HG03159 (cell line): ENCODE results near the gene TPO.
"Not testable (repeated sequence)": the region's sequence is repeated elsewhere in the genome, so short reads cannot be mapped to it uniquely, and the experiment has no call there.

ENCODE experiments used
- ATAC-seq: cut with Tn5 transposase; IDR thresholded peaks from one replicate; pipeline ENCODE4 v1.9.1; 2021; ENCODE audit warnings: mild to moderate bottlenecking, moderate library complexity; ENCODE audit not compliant: unreplicated experiment

Gene TPO

DNA sequence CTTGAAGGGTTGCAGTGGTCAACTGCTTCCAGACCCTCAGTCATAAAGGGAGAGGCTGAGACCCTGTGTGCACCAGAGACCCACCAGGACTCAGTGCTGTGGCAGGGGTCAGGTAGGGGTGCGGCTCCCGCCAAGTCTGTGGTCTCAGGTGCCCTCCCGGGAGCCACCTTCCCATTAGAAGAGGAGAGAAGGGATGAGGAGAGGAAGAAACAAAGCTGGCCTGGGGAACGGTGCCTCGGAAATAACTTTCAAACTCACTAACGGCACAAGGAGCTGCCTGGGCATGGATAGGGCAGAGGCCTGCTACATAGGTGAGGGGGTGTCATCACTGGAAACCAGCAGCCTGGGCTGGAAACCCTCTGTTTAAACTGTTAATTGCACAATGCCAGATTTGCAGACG lies 84.9 kb downstream of the TPO start:
- no peak for ATAC-seq

DNA sequence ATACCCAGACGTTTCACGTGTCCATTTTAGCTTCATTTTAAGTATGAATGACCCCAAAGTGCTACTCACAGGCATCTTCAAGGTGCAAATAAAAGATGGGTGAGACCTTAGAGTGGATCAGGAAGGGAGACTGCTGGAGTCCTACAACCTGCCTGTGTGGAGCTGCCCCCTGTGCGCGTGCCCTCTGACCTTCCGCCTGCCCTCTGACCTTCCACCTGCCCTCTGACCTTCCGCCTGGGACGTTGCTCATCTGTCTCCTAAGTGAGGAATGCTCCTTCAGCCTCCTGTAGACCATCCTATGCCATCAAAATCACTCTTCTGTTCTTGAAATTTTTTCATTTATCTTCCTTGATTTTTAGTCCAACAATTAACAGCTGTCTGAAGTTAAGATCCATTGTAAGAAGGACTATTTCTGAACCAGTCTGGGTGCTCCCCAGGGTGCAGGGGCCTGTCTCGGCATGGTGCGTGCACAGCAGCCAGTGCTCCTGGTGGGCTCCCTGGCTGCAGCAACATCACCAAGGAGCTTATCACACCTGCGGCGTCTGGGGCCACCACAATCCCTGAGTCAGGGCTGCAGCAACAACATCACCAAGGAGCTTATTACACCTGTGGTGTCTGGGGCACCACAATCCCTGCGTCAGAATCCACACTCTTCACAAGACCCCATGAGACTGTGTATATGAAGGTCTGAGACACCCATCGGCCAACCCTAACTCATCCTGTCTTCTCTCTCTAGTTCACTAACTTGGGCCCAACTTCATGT lies 86.0 kb downstream of the TPO start:
- no peak for ATAC-seq

DNA sequence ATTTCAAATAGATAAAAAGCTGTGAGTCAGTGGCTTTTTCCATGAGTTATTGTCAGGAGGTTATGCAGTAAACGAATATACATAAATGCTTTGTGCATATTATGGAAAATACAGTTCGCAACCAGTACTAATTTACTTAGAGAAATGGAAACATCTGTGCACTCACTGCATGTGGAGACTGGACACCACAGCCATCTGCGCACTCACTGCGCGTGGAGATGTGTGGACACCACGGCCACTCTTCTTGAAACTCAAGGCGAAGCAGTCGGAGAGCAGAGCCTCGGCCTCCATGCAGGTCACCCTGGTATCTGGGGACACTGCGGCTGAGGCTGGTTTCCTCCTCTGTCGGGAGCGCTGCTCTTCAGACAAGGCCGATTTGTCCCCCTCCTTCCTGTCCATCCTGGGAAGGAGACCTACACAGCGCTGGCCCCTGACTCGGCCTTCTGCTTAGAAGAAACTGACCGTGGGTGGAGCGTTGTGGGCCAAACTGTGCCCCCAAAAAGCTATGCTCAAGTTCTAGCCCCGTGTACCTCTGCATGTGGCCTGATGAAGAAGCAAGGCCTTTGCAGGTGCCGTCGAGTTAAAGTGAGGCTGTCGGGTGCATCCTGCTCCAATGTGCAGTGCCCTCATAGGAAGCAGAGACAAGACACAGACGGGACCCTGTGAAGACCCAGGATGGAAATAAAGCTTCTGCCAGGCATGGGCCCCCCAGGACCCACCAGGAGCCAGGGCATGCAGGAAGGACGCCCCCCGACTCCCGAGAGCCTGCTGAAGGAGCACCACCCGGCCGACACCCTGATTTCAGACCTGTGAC lies 88.0 kb downstream of the TPO start:
- no peak for ATAC-seq

DNA sequence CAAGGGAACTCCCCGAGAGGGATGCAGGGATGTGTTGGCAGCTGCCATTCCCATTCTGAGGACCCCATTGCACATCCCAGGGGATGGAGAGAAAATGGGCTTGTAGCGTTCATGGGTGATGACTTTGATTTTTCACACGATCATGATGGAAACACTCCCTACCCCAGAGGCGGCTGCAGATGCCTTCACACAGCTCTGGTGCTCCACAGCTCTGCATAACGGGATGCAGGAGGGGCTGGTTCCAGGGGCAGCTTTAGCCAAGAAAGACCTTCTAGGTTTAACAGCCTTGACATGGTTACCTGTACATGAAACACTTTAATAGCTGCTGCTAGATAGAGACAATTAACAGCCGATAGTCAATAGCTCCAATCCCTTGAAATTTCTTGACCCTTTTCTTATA lies 88.7 kb downstream of the TPO start:
- ATAC-seq, result no peak

DNA sequence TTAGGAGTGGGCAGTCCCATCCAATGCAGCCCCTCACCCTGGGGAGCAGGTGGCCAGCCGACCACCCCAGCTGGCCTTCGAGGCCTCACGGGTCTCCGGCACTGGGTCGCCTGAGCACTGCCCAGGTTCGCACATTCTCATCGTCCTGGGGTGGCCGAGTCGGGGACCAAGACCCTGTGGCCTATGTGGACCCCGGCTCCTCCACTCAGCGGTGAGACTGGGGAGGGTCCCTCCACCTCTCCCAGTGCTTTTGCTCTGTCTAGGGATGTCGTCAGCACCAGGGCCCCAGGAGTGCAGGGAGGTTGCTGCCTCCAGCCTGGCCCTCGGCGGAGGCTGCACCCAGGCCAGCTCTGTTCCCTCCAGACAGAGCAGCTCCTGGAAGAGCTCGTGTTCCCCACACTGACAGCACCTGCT lies 89.6 kb downstream of the TPO start:
- ATAC-seq, result no peak

DNA sequence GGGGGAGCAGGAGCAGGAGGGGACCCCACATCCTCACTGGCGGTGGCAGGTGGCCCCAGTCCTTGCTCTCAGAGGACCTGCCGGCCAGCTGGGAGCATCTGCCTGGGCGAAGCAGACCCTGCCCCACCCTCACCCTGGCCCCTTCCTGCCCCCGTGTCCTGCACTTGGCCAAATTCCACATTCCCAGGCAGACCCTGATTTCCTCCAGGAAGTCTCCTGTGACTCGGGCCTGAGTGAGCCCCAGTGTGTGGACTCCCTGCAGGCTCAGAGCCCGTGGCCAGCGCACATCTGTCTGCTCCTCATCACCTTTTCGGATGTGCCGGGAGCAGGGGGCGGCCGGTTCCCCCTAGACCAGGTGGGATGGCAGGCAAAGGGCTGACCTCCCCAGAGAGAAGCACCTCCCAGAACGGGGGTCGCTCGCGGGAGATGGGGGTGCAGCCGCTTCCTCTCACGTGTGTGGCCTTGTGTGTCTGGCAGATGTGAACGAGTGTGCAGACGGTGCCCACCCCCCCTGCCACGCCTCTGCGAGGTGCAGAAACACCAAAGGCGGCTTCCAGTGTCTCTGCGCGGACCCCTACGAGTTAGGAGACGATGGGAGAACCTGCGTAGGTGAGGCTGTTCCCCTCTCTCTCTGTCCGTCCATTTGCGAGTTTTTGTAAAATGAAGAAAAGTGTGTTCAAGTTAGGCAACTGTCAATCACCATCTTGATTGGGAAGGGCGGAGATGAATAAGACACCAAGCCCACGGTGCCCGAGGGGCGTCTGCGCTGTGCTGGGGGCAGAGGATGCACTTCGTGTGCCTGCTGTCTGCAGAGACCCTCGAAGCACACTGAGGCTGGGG lies 90.4 kb downstream of the TPO start:
- ATAC-seq, result no peak

DNA sequence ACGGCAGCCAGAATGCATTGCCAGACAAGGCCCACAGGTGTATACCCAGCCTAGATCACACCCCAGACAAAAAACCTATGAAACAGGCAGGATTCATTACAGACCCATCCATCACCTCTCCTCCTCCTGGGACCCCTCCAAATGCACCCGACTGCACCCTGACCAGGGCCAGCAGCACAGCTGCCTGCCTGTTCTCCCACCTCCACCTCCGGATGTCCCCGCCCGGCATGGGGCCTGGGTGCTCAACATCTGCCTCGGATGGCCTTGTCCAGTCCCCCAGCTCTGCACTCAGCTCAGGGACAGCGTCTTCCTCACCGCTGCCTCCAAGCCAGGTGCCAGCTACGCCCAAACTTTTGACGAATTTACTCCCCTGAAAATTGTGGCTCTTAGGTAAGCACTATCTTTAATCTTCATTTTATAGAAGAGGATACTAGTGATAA lies 91.1 kb downstream of the TPO start:
- ATAC-seq, result no peak

DNA sequence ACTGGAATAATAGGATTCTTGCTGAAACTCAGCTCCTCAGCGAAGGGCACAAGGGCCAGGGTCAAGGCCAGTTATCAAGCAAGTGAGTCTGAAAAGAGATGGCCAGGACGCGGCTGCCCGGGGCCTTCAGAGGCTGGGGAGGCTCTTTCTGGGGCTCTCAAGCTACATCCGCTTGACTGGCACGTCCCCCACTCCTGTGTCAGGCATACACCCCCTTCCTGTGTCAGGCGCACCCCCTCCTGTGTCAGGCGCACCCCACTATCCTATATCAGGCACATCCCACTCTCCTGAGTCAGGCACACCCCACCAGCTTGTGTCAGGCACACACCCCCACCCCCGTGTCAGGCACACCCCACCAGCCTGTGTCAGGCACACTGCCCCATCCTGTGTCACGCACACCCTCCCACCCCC lies 91.8 kb downstream of the TPO start:
- no peak for ATAC-seq

DNA sequence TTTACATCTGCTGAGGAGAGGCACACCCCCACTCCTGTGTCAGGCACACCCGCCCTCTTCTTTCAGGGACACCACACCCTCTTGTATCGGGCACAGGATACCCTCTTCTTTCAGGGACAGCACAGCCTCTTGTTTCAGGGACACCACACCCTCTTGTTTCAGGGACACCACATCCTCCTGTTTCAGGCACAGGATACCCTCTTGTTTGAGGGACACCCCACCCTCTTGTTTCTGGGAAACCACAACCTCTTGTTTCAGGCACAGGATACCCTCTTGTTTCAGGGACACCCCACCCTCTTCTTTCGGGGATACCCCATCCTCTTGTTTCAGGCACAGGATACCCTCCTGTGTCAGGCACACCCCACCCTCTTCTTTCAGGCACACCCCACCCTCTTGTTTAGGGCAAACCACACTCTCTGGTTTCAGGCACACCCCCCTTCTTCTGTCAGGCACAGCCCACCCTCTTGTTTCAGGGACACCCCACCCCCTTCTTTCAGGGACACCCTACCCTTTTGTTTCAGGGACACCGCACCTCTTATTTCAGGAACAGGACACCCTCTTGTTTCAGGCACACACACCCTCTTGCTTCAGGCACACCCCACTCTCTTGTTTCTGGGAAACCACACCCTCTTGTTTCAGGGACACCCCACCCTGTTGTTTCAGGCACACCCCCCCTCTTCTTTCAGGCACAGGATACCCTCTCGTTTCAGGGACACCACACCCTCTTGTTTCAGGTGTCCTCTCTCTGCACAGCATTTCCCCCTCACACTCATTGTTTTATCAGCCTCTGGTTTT lies 96.2 kb downstream of the TPO start:
- no peak for ATAC-seq

DNA sequence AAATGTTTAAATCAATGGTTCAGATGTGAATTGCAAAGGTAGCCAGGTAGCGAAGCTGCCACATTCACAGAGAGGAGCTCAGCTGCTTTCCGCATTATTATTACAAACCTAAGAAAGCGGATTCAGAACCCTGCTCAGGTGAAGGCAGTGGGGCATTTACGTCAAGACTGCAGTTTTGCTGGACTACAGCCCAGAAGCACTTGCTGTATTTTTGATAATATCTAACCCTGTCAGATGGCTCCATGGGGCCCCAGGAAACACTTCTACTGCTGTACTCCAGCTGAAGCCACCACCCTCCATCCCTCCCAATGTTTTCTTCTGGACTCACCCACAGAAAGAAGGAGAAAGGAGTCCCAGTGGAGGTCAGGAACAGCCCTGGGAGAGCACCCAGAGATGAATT lies 96.9 kb downstream of the TPO start:
- no peak for ATAC-seq

DNA sequence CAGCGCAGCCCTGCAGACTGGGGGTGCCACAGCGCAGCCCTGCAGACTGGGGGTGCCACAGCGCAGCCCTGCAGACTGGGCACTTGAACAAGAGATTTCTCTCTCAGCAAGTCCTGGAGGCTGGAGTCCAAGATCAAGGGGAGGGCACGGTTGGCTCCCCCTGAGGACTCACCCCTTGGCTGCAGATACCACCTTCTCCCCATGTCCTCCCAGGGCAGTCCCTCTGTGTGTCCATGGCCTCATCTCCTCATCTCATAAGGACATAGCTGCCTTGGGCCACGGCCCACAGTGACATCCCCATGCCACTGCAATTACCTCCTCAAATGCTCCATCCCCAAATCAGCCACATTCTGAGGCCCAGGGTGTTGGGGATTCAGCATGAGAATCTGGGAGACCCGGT lies 98.2 kb downstream of the TPO start:
- ATAC-seq, result no peak

DNA sequence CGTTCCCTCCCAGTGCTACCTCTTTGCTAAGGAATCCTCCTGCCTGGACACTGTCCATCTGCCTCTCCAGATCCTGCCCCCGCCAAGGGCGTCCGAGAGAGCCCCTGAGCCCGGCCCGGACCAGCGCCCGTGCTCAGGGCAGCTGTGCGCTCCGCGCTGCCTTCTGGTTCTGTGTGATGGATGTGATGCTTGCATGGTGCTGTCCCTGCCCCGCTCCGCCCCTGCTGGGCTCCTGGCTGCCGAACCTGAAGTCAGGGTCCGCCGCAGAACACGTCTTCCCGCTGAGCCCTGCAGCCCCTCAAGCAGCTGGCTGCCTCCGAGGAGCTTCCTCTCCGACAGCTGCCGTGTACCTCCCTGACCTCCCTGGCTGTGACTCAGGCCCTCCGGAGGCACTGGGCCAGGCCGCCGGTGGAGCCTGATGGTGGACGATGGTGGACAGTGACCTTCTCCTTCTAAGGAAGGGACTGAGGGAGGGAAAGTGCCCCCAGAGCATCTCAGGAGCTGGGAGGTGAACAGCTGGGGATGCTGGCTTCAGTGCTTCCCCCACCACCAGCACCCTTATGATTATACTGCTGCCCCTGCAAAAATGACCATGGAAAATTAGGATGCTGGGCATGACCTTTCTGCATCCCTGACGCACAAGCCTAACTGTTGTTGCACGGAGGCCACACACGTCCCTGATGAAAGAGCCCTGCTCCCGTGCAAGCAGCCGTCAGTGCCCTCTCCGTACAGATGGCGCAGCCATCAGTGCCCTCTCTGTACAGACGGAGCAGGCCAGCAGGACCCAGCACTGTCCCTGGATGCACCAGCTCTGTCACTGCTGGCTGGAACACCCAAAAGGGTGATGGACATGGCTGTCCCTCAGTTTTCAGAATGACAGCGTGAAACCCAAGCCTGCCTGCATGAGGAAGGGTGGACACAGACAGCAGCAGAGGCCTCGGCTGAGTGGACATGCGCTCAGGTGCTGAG lies 99.3 kb downstream of the TPO start:
- no peak for ATAC-seq

DNA sequence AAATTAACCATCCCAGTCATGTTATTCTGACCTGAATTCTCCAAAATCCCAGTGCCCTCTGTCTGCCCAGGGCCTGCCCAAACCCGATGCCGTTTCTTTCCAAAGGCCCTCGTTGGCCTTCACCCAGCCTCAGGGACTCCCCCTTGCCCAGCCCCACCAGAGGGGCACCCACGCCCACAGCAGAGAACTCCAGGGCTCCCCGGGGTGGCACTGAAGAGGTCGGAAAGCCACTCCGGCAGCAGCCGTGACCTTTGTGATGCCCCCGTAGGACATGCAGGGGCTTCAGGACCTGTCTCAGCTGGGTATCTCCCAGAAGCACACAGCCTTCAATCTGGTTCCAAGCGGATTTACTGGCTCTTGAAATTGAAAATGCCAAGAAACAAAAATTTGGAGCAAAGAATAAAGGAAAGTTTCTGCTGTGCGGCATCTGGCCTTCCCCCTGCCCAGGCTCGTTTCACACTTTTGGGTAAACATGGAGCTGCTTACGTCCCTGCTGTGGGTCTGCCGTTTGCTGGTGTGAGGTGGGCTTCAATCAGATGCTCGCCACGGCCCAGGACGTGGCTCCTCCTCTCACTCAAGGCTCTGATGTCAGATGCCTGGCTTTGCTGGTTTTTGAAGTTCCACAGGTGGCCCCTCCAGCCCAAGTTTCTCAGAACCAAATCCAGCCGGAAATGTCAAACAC lies 101.3 kb downstream of the TPO start:
- ATAC-seq, result no peak

DNA sequence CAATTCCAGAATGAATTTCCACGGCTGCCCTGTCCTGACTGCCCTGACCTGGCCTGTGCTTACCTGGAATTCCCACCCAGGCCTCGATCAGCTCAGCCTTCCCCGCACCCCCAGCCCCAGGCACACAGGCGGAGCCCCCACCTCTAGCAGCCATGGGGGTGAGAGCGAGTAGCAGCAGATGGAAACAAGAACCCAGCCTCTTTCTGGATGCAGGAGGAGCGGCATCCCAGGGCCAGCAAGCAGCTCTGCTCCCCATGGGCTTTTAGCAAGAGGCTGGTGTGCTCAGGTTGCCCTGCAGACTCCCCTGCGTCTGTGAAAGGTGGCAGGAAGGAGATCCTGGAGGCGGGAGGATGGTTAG lies 101.8 kb downstream of the TPO start:
- ATAC-seq, result no peak

DNA sequence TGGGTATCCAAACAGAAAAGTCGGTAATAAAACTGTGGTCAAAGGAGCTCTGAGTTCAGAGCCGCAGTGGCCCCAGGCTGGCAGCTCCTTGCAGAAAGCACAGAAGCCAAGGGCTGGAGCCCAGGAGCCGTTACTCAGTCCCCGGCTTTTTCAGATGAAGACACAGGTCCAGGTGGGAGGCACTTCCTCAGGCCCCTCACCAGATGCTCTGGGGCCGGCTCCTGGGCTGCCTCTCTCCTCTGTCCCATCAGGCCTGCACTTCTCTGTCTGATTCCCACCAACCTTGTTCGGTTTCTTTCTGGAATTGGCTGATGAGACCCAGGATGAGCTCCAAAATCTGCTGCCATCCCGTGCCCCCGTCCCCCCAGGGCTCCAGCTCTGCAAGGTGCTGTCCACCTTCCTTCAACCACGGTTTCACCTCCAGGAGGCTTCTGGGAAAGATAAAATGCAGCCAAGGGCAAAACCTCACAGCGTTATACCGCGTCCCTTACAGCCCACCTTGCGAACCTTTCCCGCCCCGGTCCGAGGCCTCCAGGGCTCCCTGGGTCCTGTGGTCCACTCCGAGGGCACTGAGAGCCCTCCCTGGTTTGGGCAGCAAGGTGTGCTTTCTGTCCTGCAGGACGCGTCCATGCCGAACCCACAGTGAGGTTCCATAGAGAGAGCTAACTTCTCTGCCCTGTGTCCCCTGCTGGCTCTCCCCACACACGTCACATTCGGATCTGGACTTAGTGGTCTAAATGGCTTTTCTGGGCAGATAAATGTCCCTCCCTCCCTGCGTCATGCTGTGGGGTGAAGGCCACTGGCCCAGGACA lies 102.9 kb downstream of the TPO start:
- no peak for ATAC-seq

DNA sequence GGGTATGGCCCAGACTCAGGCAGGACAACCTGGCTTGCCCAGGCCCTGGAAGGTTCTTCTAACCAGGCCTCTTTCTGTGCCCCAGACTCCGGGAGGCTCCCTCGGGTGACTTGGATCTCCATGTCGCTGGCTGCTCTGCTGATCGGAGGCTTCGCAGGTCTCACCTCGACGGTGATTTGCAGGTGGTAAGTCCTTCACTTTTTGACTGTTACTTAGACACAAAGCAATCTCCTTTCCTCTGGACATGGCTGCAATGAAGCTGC lies 103.5 kb downstream of the TPO start:
- no peak for ATAC-seq

DNA sequence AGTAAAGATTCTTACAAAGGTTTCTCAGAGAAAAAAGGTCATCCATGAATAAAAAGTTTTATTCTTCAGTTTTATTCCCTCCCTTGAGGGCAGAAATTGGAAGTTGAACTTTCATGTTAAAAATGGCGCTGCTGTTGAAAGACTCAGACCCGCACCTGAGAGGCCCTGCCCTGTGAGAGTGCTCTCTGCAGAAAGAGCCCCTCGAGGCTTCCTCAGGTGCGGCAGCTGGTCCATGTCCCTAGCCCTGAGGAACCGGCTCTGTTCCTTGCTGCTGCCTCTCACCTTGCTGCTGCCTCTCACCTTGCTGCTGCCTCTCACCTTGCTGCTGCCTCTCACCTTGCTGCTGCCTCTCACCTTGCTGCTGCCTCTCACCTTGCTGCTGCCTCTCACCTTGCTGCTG lies 104.0 kb downstream of the TPO start:
- ATAC-seq, result not testable (repeated sequence)

DNA sequence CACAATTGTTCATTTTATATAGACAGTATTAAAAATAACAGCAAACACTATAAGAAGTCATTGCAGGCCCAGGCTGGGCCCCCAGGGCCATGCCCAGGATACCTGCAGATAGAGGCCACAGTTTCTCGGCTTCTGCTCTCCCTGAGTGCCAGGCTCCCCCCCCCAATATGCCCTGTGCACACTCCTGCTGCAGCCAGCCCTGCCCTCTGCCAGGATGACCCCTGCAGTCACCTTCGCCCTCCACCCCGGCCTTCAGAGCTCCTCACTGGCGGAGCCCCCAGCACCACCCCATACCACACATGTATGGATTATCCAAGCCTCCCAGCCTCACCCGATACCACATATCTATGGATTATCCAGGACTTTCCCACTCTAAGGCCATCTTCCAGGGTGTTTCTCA lies 104.5 kb downstream of the TPO start:
- ATAC-seq, result no peak
